Activated CD4-positive, alpha-beta T cell treated with anti-CD3 and anti-CD28 coated beads, Interleukin-2, amount 50 U/mL, for 4 hours (primary cell): ENCODE results near the gene SLBP.

ENCODE experiments used
- DNase-seq, 2 experiments: peaks; one replicate each; pipeline ENCODE4 v3.0.0-alpha.2; 2020

Gene SLBP

GRCh38 chr4:1712216-1713002 lies at the start of gene SLBP:
Gene SLBP, minus strand, starts transcription at chr4:1712319. Its CDS starts 131 bp downstream, at chr4:1712188.
- DNase-seq: peak; percentile 99

DNA sequence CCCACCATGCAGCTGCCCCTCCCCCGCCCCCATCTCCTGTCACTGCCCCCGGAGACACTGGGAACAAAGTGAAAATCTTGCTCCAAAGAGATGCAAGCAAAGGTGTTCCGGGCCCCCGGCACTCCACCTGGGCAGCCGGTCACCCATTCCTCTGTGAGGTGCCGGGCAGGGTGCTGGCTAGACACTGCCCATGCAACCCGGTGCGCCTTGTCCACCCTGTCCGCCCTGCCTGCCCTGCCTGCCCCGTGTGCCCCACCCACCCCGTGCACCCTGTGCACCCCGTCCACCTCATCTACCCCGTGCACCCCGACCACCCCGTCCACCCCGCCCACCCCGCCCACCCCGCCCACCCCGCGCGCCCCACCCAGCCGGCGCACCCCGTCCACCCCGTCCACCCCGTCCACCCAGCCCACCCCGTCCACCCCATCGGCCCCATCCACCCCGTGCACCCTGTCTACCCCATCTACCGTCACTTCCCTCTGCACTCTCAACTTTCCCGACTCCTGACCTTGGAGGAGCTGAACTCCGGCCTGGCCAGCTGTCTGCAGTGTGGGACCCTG lies 49.1 kb upstream of the SLBP start:
- no peak for DNase-seq

DNA sequence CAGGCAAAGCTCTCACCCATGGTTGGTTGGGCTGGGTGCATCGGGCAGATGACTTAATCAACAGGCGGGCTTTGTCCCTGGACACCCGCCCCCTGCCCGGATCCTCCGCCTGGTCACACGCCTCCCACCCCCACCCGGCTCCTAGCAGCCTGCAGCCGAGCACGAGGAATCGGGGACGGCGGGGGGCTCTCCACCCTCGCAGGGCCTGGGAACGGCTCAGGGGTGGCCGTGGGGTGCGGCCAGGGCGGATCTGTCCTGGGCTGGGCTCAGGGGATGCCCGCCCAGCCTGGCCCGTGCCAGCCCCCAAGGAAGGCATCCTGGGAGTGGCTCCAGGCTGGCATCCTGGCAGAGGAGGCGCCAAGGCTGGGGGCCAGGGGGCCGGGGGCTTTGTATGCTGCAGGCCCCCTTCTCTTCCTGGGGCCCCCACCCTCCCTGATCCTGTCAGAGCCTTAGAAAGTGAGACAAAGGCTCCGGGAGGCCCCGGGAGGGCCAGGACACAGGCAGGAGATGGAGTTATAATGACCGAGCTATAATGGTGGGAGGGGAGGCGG lies 48.5 kb upstream of the SLBP start:
- DNase-seq: no peak

- no peak for DNase-seq
Observed at GRCh38 chr4:1759818-1760223, 47.7 kb upstream of the SLBP start.

- no peak for DNase-seq
Observed at GRCh38 chr4:1759170-1759817, 47.2 kb upstream of the SLBP start.

- no peak for DNase-seq
Observed at GRCh38 chr4:1758306-1759121, 46.4 kb upstream of the SLBP start.

DNA sequence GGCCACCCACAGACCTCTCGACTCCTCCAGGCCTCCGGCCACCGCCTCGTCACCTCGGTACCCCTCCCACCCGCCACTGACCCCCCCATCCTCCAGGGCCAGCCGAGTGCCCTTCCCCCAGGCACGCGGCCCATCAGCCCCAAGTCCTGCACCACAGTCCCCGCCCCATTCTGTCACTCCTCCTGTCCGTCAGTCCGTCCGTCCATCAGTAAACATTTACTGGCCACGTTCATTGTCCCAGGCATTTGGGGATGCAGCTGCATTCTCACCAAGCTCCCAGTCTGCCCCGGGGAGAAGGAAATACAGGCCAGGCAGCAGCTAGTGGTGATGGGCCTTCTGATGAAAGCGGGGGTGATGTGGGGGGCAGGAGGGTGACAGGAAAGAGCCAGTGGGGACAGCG lies 45.7 kb upstream of the SLBP start:
- DNase-seq: no peak

DNA sequence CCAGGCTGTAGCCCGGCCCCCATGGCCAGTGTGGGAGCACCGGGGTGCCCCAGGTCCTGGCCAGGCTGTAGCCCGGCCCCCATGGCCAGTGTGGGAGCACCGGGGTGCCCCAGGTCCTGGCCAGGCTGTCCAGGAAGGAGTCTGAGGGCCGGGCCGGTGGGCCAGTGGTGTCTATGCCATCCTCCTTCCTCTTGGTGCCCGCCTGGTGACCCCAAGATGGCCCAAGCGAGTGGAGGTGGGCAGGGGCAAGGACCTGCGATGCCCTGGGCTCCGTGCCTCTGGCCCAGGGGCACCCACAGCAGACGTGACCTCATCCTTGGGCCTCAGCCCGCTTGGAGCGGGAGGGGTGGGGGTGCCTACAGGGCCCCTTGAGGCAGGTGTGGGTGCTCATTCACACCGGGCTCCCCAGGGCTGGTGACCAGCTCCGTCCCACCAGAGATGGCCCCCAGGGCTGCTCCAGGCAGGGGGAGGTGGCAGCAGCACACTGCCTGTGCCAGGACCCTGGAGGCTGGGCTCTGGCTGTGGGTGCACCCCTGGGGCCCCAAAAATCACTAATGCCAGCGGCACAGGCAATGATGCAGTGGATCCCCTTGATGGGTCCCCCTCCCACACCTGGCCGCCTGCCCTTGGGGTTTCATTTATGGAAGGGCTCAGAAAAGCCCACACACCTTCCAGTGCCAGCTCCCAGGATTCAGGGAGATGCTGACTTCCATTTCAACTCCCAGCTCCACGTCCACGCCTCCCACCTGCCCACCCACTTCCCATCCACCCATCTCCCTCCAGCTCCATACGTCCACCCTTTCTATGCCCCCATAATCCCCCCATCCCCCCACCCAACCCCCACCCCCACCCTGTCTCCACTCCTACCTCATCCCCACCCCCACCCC lies 45.0 kb upstream of the SLBP start:
- no peak for DNase-seq

DNA sequence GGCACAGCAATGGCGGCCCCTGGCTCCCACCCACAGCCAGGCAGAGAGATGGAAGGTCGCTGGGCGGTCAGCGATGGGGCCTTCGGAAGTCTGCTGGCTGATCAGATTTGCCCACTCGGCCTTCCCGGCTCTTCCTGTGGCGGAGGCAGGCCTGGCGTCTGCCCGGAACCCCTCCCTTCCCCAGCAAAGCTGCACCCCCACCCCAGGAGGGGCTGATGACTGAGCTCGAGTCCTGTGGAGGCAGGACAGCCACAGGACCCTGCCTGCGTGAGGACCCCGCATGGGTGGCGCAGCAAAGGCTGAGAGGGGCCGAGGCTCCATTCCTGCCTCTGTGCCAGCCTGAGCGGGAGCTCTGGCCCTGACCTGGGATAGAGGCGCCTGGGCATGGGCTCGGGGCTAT lies 44.0 kb upstream of the SLBP start:
- no peak for DNase-seq

GRCh38 chr4:1755297-1755696 lies 43.2 kb upstream of the SLBP start:
- DNase-seq: no peak

GRCh38 chr4:1754336-1754735 lies 42.2 kb upstream of the SLBP start:
- no peak for DNase-seq

DNA sequence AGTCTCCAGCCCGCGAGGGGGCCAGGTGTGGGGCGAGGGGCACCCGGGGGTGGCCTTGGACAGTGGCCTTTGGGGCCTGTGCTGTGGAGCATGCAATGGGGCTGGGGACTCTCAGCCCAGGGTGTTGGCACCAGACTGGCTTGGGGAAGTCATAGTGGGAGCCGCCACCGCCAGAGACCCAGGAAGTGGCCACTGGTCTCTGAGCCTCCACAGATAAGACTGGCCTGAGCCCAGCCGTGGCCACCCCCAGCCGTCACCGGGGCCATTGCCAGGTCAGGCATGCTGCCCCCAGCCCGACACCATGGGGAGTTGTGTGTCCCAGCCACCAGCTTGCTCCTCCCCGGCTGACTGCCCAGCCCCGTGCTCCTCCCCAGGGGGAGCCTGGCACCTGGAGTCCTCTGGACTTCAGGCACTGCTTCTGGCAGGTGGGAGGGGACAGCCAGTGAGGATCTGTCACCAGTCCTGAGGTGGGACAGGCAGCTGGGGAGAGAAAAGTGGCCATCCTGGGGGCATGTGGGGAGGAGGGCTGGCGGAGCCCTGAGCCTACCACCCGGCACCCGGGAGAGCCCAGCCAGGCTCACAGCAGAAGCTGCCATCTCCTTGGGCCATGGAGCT lies 41.7 kb upstream of the SLBP start:
- no peak for DNase-seq

GRCh38 chr4:1753294-1753696 lies 41.2 kb upstream of the SLBP start:
- DNase-seq: no peak

- DNase-seq: peak in 1 of 2 experiments; percentile 11
Observed at GRCh38 chr4:1752284-1753041, 40.3 kb upstream of the SLBP start.

DNA sequence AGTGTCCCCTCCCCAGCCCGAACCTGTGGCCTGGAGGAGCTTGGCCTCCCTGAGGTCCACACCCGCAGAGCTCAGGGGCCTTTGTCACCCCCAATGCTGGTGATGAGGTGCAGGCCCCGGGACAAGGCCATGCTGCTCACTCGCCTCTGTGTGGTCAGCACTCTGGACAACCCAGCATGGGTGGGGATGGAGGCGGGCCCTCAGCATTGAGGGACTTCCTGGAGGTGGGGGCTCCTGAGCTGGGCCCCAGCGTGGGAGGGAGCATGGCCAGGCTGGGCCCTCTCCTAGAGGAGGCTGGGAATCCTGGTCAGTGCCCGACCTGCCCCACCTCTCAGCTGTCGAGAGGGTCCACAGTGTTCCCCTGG lies 39.8 kb upstream of the SLBP start:
- DNase-seq: no peak

GRCh38 chr4:1751155-1751918 lies 39.2 kb upstream of the SLBP start:
- no peak for DNase-seq

GRCh38 chr4:1750381-1751154 lies 38.4 kb upstream of the SLBP start:
- DNase-seq: no peak

DNA sequence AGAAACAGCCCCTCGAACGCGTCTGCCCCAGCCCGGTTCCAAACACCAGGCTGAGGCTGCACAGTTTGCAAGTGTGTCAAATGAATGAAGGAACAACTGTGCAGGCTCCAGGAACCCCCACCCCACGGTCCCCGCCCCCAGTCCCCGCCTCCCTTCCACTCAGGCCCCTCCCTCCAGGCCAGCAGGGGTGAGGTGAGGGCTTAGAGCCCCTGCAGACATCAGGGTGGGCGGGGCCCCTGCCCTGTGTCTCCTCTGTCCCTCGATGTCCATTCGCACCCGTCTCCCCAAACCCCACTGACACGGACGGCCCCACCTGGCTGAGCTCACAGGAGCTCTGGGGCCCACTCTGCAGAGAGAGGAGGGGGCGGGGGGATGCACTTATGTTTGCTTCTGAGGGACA lies 37.7 kb upstream of the SLBP start:
- DNase-seq: no peak

- no peak for DNase-seq
Observed at GRCh38 chr4:1749370-1749769, 37.3 kb upstream of the SLBP start.
